Fibroblast of villous mesenchyme (primary cell): ENCODE data around the gene MIEF2. TPM values are rescaled to one million over a fixed set of nuclear protein-coding genes. Genes with fewer than 3 reads are reported as not detected.

Source experiments
- DNase-seq: peaks from one replicate; pipeline ENCODE4 v3.0.0-alpha.2; 2010; ENCODE audit warnings: low read depth
- H3K4me3 ChIP-seq: 2 replicates; pipeline ENCODE4 v1.5.1; 2011; ENCODE audit warnings: low read depth, mild to moderate bottlenecking, low read length
- CTCF ChIP-seq: IDR thresholded peaks from 2 replicates; pipeline ENCODE4 v1.5.1; 2012; ENCODE audit warnings: low read depth, mild to moderate bottlenecking, low read length; ENCODE audit not compliant: insufficient read depth
- total RNA-seq: library from RNA; depleted of rRNA; stranded (reverse); fragments of >200 nt; gene quantifications from 2 replicates; pipeline ENCODE4 v1.2.3, GENCODE V29; 2012

Gene MIEF2
- total RNA-seq, 1 donor, result 16.4 TPM

- H3K4me3 ChIP-seq, result no peak overlapping the region
- DNase-seq, result no peak
- no peak for TF ChIP-seq CTCF
These were observed 31.2 kb upstream of the MIEF2 start for GRCh38 chr17:18229254-18229653.

GRCh38 chr17:18229771-18230170 lies 30.7 kb upstream of the MIEF2 start:
- no peak overlapping the region for H3K4me3 ChIP-seq
- no peak for TF ChIP-seq CTCF
- no peak for DNase-seq

GRCh38 chr17:18230288-18231141 lies 29.9 kb upstream of the MIEF2 start:
- no peak for TF ChIP-seq CTCF
- no peak for DNase-seq
- no peak overlapping the region for H3K4me3 ChIP-seq

- DNase-seq, result no peak
- TF ChIP-seq CTCF, result no peak
These were observed 29.3 kb upstream of the MIEF2 start for GRCh38 chr17:18231164-18231563.

GRCh38 chr17:18233803-18234518 lies 26.5 kb upstream of the MIEF2 start:
- no peak for DNase-seq
- no peak overlapping the region for H3K4me3 ChIP-seq
- TF ChIP-seq CTCF, result no peak

More at GRCh38 chr17:18231164-18231563, 29.3 kb upstream of the MIEF2 start:
- H3K4me3 ChIP-seq, result no peak overlapping the region

GRCh38 chr17:18234853-18235380 lies 25.5 kb upstream of the MIEF2 start:
- DNase-seq, result no peak
- H3K4me3 ChIP-seq, result no peak overlapping the region
- no peak for TF ChIP-seq CTCF
